ENCODE results near the gene HGS. TPM values are rescaled to one million over a fixed set of nuclear protein-coding genes. Genes with fewer than 3 reads are reported as not detected.
A peak's percentile ranks its signal among the peaks of the same experiment; 100 is the strongest.

The HGS gene
- total RNA-seq, 4 donors from 2014 or later: 91.0 to 181 (median 107) TPM

GRCh38 chr17:81666092-81666341, 17.8 kb upstream of the HGS start:
- TF ChIP-seq EP300 (IDR thresholded peaks at IDR 0.05) (no peak), CTCF (IDR thresholded peaks at IDR 0.05) (no peak), POLR2AphosphoS5 (IDR thresholded peaks at IDR 0.05) (no peak), POLR2A (IDR thresholded peaks at IDR 0.05) (no peak)
- Histone ChIP-seq H3K36me3 (peaks cover 22% of the 10 kb centered on the region), H3K27me3 (no peaks in the 10 kb centered on the region), H3K27ac (peak overlapping the region; percentile 94), H3K4me1 (peaks cover 51% of the 10 kb centered on the region), H3K4me3 (peak overlapping the region; percentile 99), H3K9me3 (no peaks in the 10 kb centered on the region)
- under 1% methylated on average over 16 of the region's 16 CpGs for WGBS
- no peak for DNase-seq (ENCODE audit: low spot score in 2 of 2)

GRCh38 chr17:81666342-81667191, 17.2 kb upstream of the HGS start, which contains the start of the genes CCDC137 and OXLD1:
Gene CCDC137 (plus strand): TSS chr17:81666737. CDS start chr17:81666767, 30 bp downstream.
Gene OXLD1 (minus strand): TSS chr17:81666605. CDS start chr17:81666577, 28 bp downstream.
- Histone ChIP-seq H3K27ac (peak within 1 kb of the TSS; percentile 94), H3K9me3 (no peaks in the 10 kb centered on the region), H3K4me3 (peak within 1 kb of the TSS; percentile 99), H3K4me1 (peaks cover 48% of the 10 kb centered on the region), H3K36me3 (peaks cover 28% of the 10 kb centered on the region), H3K27me3 (no peaks in the 10 kb centered on the region)
- WGBS: 0% methylated on average over 33 of the region's 96 CpGs
- DNase-seq (ENCODE audit: low spot score in 2 of 2): peak; percentile 97
- TF ChIP-seq POLR2A (IDR thresholded peaks at IDR 0.05) (peak; percentile 57 to 78), POLR2AphosphoS5 (IDR thresholded peaks at IDR 0.05) (peak; percentile 78 to 94 (median 79)), EP300 (IDR thresholded peaks at IDR 0.05) (no peak)

GRCh38 chr17:81667754-81668153, 16.1 kb upstream of the HGS start:
- 54% methylated on average over 18 of the region's 18 CpGs for WGBS
- TF ChIP-seq EP300 (IDR thresholded peaks at IDR 0.05): no peak
- peak in 1 of 2 donors; percentile 32 for TF ChIP-seq CTCF (IDR thresholded peaks at IDR 0.05)
- Histone ChIP-seq H3K4me3 (peak overlapping the region; percentile 99), H3K36me3 (peaks cover 40% of the 10 kb centered on the region), H3K27ac (peak overlapping the region; percentile 94), H3K9me3 (no peaks in the 10 kb centered on the region), H3K4me1 (peaks cover 48% of the 10 kb centered on the region), H3K27me3 (no peaks in the 10 kb centered on the region)
- DNase-seq (ENCODE audit: low spot score in 2 of 2): no peak

- TF ChIP-seq CTCF (IDR thresholded peaks at IDR 0.05): no peak
- TF ChIP-seq EP300 (IDR thresholded peaks at IDR 0.05): no peak
- no peaks in the 10 kb centered on the region for H3K27me3 ChIP-seq
- peaks cover 27% of the 10 kb centered on the region for H3K4me1 ChIP-seq
- H3K9me3 ChIP-seq: no peaks in the 10 kb centered on the region
- no peak for DNase-seq (ENCODE audit: low spot score in 2 of 2)
- WGBS: 83% methylated on average over 1 of the region's 18 CpGs
- H3K4me3 ChIP-seq: no peak overlapping the region
- peaks cover 60% of the 10 kb centered on the region for H3K36me3 ChIP-seq
- no peak overlapping the region for H3K27ac ChIP-seq
These were observed 11.3 kb upstream of the HGS start for GRCh38 chr17:81672504-81672903.

- WGBS: 90% methylated on average over 16 of the region's 16 CpGs
- no peak overlapping the region for H3K27ac ChIP-seq
These were observed 10.9 kb upstream of the HGS start for GRCh38 chr17:81672954-81673353.

GRCh38 chr17:81673561-81674258, 10.1 kb upstream of the HGS start:
- Histone ChIP-seq H3K4me3 (no peak overlapping the region), H3K27me3 (no peaks in the 10 kb centered on the region), H3K36me3 (peaks cover 60% of the 10 kb centered on the region), H3K4me1 (peaks cover 15% of the 10 kb centered on the region), H3K9me3 (no peaks in the 10 kb centered on the region), H3K27ac (no peak overlapping the region)
- WGBS: 68% methylated on average over 17 of the region's 18 CpGs
- DNase-seq (ENCODE audit: low spot score in 2 of 2): no peak
- TF ChIP-seq POLR2AphosphoS5 (IDR thresholded peaks at IDR 0.05): no peak
- TF ChIP-seq CTCF (IDR thresholded peaks at IDR 0.05): no peak
- TF ChIP-seq EP300 (IDR thresholded peaks at IDR 0.05): no peak
- TF ChIP-seq POLR2A (IDR thresholded peaks at IDR 0.05): no peak

More at GRCh38 chr17:81672954-81673353, 10.9 kb upstream of the HGS start:
- H3K9me3 ChIP-seq: no peaks in the 10 kb centered on the region
- no peak for DNase-seq (ENCODE audit: low spot score in 2 of 2)
- TF ChIP-seq POLR2AphosphoS5 (IDR thresholded peaks at IDR 0.05): no peak
- H3K36me3 ChIP-seq: peaks cover 60% of the 10 kb centered on the region
- H3K27me3 ChIP-seq: no peaks in the 10 kb centered on the region
- H3K4me3 ChIP-seq: no peak overlapping the region
- peaks cover 22% of the 10 kb centered on the region for H3K4me1 ChIP-seq
